GM12865 (cell line): ENCODE data around the gene RAB31.
A peak's percentile ranks its signal among the peaks of the same experiment; 100 is the strongest.

Source experiments
- DNase-seq: peaks from one replicate; pipeline ENCODE4 v3.0.0; 2010; ENCODE audit warnings: low read depth
- H3K4me3 ChIP-seq: 2 replicates; pipeline ENCODE4 v1.5.1; 2011; ENCODE audit warnings: mild to moderate bottlenecking, low read depth, low read length, control low read depth
- CTCF ChIP-seq: IDR thresholded peaks from 2 replicates; pipeline ENCODE4 v1.5.1; 2011; ENCODE audit warnings: low read length, control low read depth, low read depth, inconsistent platforms; ENCODE audit not compliant: insufficient read depth; ENCODE audit errors: missing control alignments

The RAB31 gene

GRCh38 chr18:9866627-9867026, 158.5 kb downstream of the RAB31 start:
- DNase-seq = no peak
- no peak overlapping the region for H3K4me3 ChIP-seq
- TF ChIP-seq CTCF = no peak

- TF ChIP-seq CTCF = no peak
Measured at GRCh38 chr18:9867071-9867594, 159.0 kb downstream of the RAB31 start.

GRCh38 chr18:9868857-9869714, 161.0 kb downstream of the RAB31 start:
- no peak for TF ChIP-seq CTCF
- DNase-seq = no peak
- no peak overlapping the region for H3K4me3 ChIP-seq

More at GRCh38 chr18:9867071-9867594, 159.0 kb downstream of the RAB31 start:
- DNase-seq = no peak
- H3K4me3 ChIP-seq = no peak overlapping the region

GRCh38 chr18:9869715-9870430, 161.8 kb downstream of the RAB31 start:
- TF ChIP-seq CTCF = no peak

GRCh38 chr18:9870431-9871008, 162.4 kb downstream of the RAB31 start:
- H3K4me3 ChIP-seq = no peak overlapping the region
- no peak for TF ChIP-seq CTCF
- DNase-seq = no peak

More at GRCh38 chr18:9869715-9870430, 161.8 kb downstream of the RAB31 start:
- H3K4me3 ChIP-seq = no peak overlapping the region
- peak; percentile 73 for DNase-seq

GRCh38 chr18:9871244-9871746, 163.2 kb downstream of the RAB31 start:
- DNase-seq = no peak
- TF ChIP-seq CTCF = no peak
- H3K4me3 ChIP-seq = no peak overlapping the region
